Endothelial cell (in vitro differentiated cells): ENCODE data around the gene DIS3L2. TPM values are rescaled to one million over a fixed set of nuclear protein-coding genes. Genes with fewer than 3 reads are reported as not detected.
"Not testable (repeated sequence)": the region's sequence is repeated elsewhere in the genome, so short reads cannot be mapped to it uniquely, and the experiment has no call there.

Source experiments
- DNase-seq: peaks from one replicate; pipeline ENCODE4 v3.0.0; 2021; ENCODE audit warnings: low spot score
- H3K27ac Mint-ChIP-seq: one replicate; pipeline ENCODE4 v1.8.0; 2021; ENCODE audit warnings: mixed read lengths, inconsistent platforms; ENCODE audit not compliant: unreplicated experiment
- H3K27me3 Mint-ChIP-seq: one replicate; pipeline ENCODE4 v1.8.0; 2021; ENCODE audit warnings: mild to moderate bottlenecking, moderate library complexity, mixed read lengths, inconsistent platforms; ENCODE audit not compliant: unreplicated experiment
- H3K36me3 Mint-ChIP-seq: one replicate; pipeline ENCODE4 v1.8.0; 2021; ENCODE audit warnings: mild to moderate bottlenecking, low read depth, mixed read lengths, inconsistent platforms; ENCODE audit not compliant: unreplicated experiment
- H3K4me1 Mint-ChIP-seq: one replicate; pipeline ENCODE4 v1.8.0; 2021; ENCODE audit warnings: mild to moderate bottlenecking, mixed read lengths, inconsistent platforms; ENCODE audit not compliant: unreplicated experiment
- H3K4me3 Mint-ChIP-seq: one replicate; pipeline ENCODE4 v1.8.0; 2021; ENCODE audit warnings: mild to moderate bottlenecking, mixed read lengths, inconsistent platforms; ENCODE audit not compliant: unreplicated experiment
- H3K9me3 Mint-ChIP-seq: one replicate; pipeline ENCODE4 v1.8.0; 2021; ENCODE audit warnings: mixed read lengths, inconsistent platforms; ENCODE audit not compliant: unreplicated experiment
- microRNA-seq: library from miRNA; unstranded; fragments of <30 nt; microRNA quantifications from one replicate; pipeline ENCODE4, GENCODE V29; 2020; ENCODE audit not compliant: unreplicated experiment
- total RNA-seq: library from RNA; stranded (reverse); fragmentation: NEBNext Ultra II Directional; extraction: Animal tissue kit (Norgen Biotek cat#: 25700); gene quantifications from one replicate; pipeline ENCODE4 v1.2.1, GENCODE V29; 2021; ENCODE audit not compliant: unreplicated experiment
- TF ChIP-seq, protein P1 (sequence below): fragments of 200-600 bp; sonication (generic); IDR thresholded peaks from one replicate; pipeline ENCODE4 v1.5.0; 2021; ENCODE audit warnings: antibody characterized with exemption; ENCODE audit not compliant: unreplicated experiment

DIS3L2 gene
- total RNA-seq, 1 donor from 2014 or later: 42.1 TPM

GRCh38 chr2:232384466-232384865 is 423.0 kb downstream of the DIS3L2 start:
- no peak overlapping the region for H3K27ac Mint-ChIP-seq
- H3K4me1 Mint-ChIP-seq: peaks cover 22% of the 10 kb centered on the region
- H3K9me3 Mint-ChIP-seq: no peaks in the 10 kb centered on the region
- no peak overlapping the region for H3K4me3 Mint-ChIP-seq
- peaks cover 25% of the 10 kb centered on the region for H3K27me3 Mint-ChIP-seq
- TF ChIP-seq, protein P1, sequence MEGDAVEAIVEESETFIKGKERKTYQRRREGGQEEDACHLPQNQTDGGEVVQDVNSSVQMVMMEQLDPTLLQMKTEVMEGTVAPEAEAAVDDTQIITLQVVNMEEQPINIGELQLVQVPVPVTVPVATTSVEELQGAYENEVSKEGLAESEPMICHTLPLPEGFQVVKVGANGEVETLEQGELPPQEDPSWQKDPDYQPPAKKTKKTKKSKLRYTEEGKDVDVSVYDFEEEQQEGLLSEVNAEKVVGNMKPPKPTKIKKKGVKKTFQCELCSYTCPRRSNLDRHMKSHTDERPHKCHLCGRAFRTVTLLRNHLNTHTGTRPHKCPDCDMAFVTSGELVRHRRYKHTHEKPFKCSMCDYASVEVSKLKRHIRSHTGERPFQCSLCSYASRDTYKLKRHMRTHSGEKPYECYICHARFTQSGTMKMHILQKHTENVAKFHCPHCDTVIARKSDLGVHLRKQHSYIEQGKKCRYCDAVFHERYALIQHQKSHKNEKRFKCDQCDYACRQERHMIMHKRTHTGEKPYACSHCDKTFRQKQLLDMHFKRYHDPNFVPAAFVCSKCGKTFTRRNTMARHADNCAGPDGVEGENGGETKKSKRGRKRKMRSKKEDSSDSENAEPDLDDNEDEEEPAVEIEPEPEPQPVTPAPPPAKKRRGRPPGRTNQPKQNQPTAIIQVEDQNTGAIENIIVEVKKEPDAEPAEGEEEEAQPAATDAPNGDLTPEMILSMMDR: no peak
- peaks cover 11% of the 10 kb centered on the region for H3K36me3 Mint-ChIP-seq
- DNase-seq: no peak

GRCh38 chr2:232385058-232385457 is 423.5 kb downstream of the DIS3L2 start:
- H3K27ac Mint-ChIP-seq, H3K4me3 Mint-ChIP-seq, DNase-seq, H3K9me3 Mint-ChIP-seq: not testable (repeated sequence)
- H3K36me3 Mint-ChIP-seq: peaks cover 14% of the 10 kb centered on the region
- H3K4me1 Mint-ChIP-seq: peaks cover 22% of the 10 kb centered on the region
- peaks cover 27% of the 10 kb centered on the region for H3K27me3 Mint-ChIP-seq

DNA sequence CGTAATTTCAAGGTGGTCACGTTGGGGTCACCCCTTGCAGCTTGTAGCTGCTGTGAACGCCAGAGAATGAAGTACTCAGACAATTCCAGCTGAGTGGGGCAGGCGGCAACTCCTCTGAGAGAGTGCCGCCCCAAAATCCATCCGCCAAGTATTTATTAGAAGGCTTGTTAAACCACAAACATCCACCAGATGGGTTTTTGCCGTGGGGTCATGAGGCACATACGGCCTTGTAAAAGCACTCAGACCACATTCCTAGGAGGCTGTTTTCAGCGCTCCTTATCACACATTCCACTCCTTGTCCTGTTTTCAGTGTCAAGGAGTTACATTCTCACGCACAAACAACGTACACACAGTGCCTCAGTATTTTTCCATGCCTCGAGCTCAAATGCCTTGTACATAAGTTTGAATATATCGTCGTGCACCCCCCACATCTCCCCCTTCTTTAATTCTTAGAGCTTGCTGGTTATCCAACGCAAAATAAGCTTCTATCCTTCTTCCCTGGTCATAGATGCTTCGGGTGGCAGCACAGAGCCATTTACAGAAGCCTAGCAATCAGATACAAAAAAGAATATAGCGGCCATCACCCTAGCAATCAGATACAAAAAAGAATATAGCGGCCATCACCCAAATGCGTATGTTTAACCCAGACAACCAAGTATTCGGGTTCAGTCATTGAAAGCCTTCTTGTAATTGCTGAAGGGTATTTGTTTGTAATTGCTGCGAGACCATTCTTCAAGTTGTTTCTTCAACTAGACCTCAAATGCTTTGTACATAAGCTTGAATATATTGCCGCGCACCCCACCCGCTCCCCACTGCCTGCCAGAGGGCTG is 424.4 kb downstream of the DIS3L2 start:
- Mint-ChIP-seq H3K4me1 (peaks cover 22% of the 10 kb centered on the region), H3K9me3 (no peaks in the 10 kb centered on the region), H3K27ac (peak overlapping the region; percentile 64), H3K4me3 (peak overlapping the region; percentile 73), H3K27me3 (peaks cover 27% of the 10 kb centered on the region), H3K36me3 (peaks cover 14% of the 10 kb centered on the region)
- DNase-seq: no peak
- TF ChIP-seq, protein P1: peak; percentile 16

DNA sequence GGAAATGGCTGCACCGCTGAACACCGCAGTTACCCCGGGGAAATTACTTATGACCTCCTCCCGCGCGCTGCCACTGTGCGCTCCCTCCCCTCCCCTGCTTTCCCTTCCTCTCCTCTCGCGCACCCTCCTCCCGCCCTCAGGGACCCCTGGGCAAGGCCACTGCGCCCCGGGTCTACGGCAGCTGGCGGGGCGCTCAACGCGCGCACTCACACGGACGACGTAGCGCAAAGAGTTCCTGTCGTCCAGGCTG is 424.9 kb downstream of the DIS3L2 start:
- TF ChIP-seq, protein P1: no peak
- peaks cover 22% of the 10 kb centered on the region for H3K4me1 Mint-ChIP-seq
- H3K9me3 Mint-ChIP-seq: no peaks in the 10 kb centered on the region
- H3K27ac Mint-ChIP-seq: no peak overlapping the region
- H3K36me3 Mint-ChIP-seq: peaks cover 14% of the 10 kb centered on the region
- H3K4me3 Mint-ChIP-seq: peak overlapping the region; percentile 73
- H3K27me3 Mint-ChIP-seq: peaks cover 27% of the 10 kb centered on the region
- DNase-seq: no peak

Small RNAs within 50 kb of the gene (microRNA-seq; reads per million reads assigned to microRNA genes)
- gene MIR562: not detected

Other genes with a start within 250 kb of the DIS3L2 start
- gene PDE6D, start 180.4 kb upstream of the DIS3L2 start, total RNA-seq: 29.3 TPM
- 55.6 TPM for gene COPS7B, start 175.3 kb upstream of the DIS3L2 start, total RNA-seq
- gene NPPC, start 35.3 kb upstream of the DIS3L2 start, total RNA-seq: 11.4 TPM